T47D (cell line): ENCODE measurements around the gene PCDHGA12.
A peak's percentile ranks its signal among the peaks of the same experiment; 100 is the strongest.
"Not testable (repeated sequence)": the region's sequence is repeated elsewhere in the genome, so short reads cannot be mapped to it uniquely, and the experiment has no call there.

Source experiments
- DNase-seq, 2 experiments: peaks; one replicate each; pipeline versions ENCODE4 v3.0.0 to v3.0.0-alpha.2; 2011 to 2012; ENCODE audit warnings: low read depth in 1 of 2, low spot score in 1 of 2
- JUND ChIP-seq: IDR thresholded peaks from 2 replicates; pipeline ENCODE4 v1.6.1; 2012; ENCODE audit warnings: low read depth
- in situ Hi-C: cut with HindIII; loops from 2 replicates; pipeline ENCODE4 v1.10.0; 2016; ENCODE audit warnings: low sequenced_read_pairs, low pct_unique_long_range_greater_than_20kb

Gene PCDHGA12

GRCh38 chr5:141398608-141399007 lies 31.7 kb upstream of the PCDHGA12 start:
- DNase-seq: no peak
- in situ Hi-C loops: no loop called here
- TF ChIP-seq JUND: no peak

DNA sequence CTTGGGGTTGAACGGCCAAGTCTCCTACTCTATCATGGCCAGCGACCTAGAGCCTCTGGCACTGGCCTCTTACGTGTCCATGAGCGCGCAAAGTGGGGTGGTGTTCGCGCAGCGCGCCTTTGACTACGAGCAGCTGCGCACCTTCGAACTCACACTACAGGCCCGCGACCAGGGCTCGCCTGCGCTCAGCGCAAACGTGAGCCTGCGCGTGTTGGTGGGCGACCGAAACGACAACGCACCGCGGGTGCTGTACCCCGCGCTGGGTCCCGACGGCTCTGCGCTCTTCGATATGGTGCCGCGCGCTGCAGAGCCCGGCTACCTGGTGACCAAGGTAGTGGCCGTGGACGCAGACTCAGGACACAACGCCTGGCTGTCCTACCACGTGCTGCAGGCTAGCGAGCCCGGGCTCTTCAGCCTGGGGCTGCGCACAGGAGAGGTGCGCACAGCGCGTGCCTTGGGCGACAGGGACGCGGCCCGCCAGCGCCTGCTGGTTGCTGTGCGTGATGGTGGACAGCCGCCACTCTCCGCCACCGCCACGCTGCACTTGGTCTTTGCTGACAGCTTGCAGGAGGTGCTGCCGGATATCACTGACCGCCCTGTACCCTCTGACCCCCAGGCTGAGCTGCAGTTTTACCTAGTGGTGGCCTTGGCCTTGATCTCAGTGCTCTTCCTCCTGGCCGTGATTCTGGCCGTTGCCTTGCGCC lies 30.6 kb upstream of the PCDHGA12 start:
- no peak for DNase-seq
- in situ Hi-C loops: no loop called here
- TF ChIP-seq JUND: no peak

DNA sequence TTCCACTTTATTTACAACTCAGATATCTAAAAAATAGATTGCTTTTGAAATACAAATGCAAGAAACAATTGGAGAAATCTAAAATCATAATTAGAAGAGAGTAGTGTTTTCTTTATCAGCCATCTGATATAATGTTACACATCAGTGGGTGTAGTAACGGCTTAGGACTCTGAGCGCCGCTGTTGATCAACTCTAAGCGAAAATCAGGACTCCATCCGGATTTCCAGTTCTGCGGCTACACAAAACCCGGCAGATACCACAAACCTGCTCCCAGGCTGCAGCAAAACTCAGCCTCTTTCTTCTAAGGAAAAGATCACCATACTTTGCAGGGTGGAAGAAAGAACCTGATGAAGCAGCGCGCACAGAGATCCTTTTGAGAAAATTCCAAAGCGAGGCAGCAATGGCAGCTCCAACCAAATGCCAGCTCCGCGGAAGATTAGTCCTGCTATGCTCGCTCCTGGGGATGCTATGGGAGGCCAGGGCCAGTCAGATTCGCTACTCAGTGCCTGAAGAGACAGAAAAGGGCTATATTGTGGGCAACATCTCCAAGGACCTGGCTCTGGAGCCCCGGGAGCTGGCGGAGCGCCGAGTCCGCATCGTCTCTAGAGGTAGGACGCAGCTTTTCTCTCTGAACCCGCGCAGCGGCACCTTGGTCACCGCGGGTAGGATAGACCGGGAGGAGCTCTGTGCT lies 27.6 kb upstream of the PCDHGA12 start, which contains the start of gene PCDHGA9:
Gene PCDHGA9, plus strand, starts transcription at position 226 of the 691 bp plus-strand sequence. Its CDS starts 175 bp downstream, at position 401.
- TF ChIP-seq JUND: no peak
- in situ Hi-C loops: no loop called here
- DNase-seq: no peak

GRCh38 chr5:141403387-141403786 lies 26.9 kb upstream of the PCDHGA12 start:
- in situ Hi-C loops: no loop called here
- TF ChIP-seq JUND: no peak
- no peak for DNase-seq

- in situ Hi-C loops, DNase-seq: not testable (repeated sequence)
These were observed 22.4 kb upstream of the PCDHGA12 start, which contains the start of gene PCDHGB6 for GRCh38 chr5:141407790-141408505. PCDHGB6 (plus strand) TSS chr5:141408021; CDS start chr5:141408203, 182 bp downstream.

DNA sequence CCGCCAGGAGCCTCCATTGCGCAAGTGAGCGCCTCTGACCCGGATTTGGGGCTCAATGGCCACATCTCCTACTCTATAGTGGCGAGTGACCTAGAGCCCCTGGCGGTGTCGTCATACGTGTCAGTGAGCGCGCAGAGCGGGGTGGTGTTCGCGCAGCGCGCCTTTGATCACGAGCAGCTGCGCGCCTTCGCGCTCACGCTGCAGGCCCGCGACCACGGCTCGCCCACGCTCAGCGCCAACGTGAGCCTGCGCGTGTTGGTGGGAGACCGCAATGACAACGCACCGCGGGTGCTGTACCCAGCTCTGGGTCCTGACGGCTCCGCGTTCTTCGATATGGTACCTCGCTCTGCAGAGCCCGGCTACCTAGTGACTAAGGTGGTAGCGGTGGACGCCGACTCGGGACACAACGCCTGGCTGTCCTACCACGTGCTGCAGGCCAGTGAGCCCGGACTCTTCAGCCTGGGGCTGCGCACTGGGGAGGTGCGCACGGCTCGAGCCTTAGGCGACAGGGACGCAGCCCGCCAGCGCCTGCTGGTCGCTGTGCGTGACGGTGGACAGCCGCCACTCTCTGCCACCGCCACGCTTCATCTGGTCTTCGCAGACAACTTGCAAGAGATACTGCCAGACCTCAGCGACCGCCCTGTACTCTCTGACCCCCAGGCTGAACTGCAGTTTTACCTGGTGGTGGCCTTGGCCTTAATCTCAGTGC lies 20.6 kb upstream of the PCDHGA12 start:
- no peak for TF ChIP-seq JUND
- DNase-seq: no peak
- in situ Hi-C loops: no loop called here

DNA sequence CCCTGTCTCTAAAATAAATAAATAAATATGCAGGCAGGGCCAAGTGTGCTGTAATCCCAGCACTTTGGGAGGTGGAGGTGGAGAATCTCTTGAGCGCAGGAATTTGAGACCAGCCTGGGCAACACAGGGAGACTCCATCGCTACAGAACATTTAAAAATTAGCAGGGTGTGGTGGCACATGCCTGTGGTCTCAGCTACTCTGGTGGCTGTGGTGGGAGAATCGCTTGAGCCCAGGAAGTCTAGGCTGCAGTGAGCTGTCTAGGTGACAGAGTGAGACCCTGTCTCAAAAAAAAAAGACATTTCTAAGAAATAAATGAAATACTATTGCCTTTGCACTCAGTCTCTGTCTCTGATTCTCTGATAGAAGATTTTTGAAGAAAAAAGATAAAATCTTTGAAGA lies 18.7 kb upstream of the PCDHGA12 start:
- no peak for DNase-seq
- in situ Hi-C loops: no loop called here
- no peak for TF ChIP-seq JUND

DNA sequence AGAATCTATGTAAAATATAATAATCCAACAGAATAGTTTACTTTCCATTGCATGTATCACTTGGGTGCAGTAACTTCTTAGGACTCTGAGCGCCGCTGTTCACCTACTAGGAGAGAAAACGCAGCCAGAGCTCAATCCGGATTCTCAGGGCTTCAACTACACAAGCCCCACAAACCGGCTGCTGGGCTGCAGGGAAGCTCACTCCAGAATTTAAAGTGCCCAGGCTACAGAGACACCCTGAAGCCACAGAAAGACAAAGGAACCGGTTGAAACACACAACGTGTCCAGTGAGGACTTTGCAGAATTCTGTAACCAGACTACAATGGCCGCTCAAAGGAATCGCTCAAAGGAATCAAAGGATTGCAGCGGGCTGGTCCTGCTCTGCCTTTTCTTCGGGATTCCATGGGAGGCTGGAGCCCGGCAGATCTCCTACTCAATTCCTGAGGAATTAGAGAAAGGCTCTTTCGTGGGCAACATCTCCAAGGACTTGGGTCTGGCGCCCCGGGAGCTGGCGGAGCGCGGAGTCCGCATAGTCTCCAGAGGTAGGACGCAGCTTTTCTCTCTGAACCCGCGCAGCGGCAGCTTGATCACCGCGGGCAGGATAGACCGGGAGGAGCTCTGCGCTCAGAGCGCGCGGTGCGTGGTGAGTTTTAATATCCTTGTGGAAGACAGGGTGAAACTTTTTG lies 17.3 kb upstream of the PCDHGA12 start, which contains the start of gene PCDHGA10:
Gene PCDHGA10, plus strand, starts transcription at position 134 of the 686 bp plus-strand sequence. Its CDS starts 189 bp downstream, at position 323.
- peak; percentile 93 for DNase-seq
- no peak for TF ChIP-seq JUND
- in situ Hi-C loops: no loop called here

DNA sequence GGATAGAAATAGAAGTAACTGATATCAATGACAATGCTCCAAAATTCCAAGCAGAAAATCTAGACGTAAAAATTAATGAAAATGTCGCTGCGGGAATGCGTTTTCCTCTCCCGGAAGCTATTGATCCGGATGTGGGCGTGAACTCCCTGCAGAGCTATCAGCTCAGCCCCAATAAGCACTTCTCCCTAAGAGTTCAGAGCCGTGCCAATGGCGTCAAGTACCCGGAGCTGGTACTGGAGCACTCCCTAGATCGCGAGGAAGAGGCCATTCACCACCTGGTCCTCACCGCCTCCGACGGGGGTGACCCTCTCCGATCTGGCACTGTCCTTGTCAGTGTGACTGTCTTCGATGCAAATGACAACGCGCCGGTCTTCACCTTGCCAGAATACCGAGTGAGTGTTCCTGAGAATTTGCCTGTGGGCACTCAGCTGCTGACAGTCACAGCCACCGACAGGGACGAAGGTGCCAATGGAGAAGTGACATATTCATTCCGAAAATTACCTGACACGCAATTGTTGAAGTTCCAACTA lies 16.7 kb upstream of the PCDHGA12 start:
- DNase-seq: peak; percentile 72 to 92
- in situ Hi-C loops: no loop called here
- no peak for TF ChIP-seq JUND

DNA sequence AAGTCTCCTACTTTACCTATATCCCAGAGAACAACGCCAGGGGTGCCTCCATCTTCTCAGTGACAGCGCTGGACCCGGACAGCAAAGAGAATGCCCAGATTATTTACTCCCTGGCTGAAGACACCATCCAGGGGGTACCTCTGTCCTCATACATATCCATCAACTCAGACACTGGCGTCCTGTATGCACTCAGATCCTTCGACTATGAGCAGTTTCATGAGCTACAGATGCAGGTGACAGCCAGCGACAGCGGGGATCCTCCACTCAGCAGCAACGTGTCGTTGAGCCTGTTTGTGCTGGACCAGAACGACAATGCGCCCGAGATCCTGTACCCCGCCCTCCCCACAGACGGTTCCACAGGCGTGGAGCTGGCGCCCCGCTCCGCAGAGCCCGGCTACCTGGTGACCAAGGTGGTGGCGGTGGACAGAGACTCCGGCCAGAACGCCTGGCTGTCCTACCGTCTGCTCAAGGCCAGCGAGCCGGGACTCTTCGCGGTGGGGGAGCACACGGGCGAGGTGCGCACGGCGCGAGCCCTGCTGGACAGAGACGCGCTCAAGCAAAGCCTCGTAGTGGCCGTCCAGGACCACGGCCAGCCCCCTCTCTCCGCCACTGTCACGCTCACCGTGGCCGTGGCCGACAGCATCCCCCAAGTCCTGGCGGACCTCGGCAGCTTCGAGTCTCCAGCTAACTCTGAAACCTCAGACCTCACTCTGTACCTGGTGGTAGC lies 15.6 kb upstream of the PCDHGA12 start:
- in situ Hi-C loops, DNase-seq: not testable (repeated sequence)

- in situ Hi-C loops, DNase-seq: not testable (repeated sequence)
These were observed 15.1 kb upstream of the PCDHGA12 start for GRCh38 chr5:141415275-141415618.

GRCh38 chr5:141417494-141418172 lies 12.7 kb upstream of the PCDHGA12 start, which contains the start of gene PCDHGB7:
PCDHGB7 (plus strand) TSS chr5:141417677; CDS start chr5:141417860, 183 bp downstream.
- in situ Hi-C loops, DNase-seq: not testable (repeated sequence)
